Neural cell (in vitro differentiated cells): ENCODE results near the gene CENPI. TPM values are rescaled to one million over a fixed set of nuclear protein-coding genes. Genes with fewer than 3 reads are reported as not detected.

Experiments used
- H2AFZ ChIP-seq: fragments of 200-600, 300-800 bp; sonication (generic), shearing (Covaris generic); 2 replicates; pipeline ENCODE4 v1.6.0; 2014; ENCODE audit warnings: low read depth, mild to moderate bottlenecking, antibody characterized with exemption, low read length, moderate library complexity
- H3F3A ChIP-seq: fragments of 200-600 bp; shearing (Covaris generic); 2 replicates; pipeline ENCODE4 v1.6.1; 2016; ENCODE audit warnings: mild to moderate bottlenecking, moderate library complexity, mixed read lengths, antibody characterized with exemption, low read length; ENCODE audit not compliant: insufficient read depth, poor library complexity, severe bottlenecking
- H3K27ac ChIP-seq: fragments of 200-600, 300-800 bp; sonication (generic), shearing (Covaris generic); 2 replicates; pipeline ENCODE4 v1.5.1; 2014; ENCODE audit warnings: mild to moderate bottlenecking, low read length, moderate library complexity
- H3K27me3 ChIP-seq: fragments of 300-800, 200-600 bp; sonication (generic), shearing (Covaris generic); 2 replicates; pipeline ENCODE4 v1.6.0; 2014; ENCODE audit warnings: mild to moderate bottlenecking, low read depth, low read length, moderate library complexity; ENCODE audit not compliant: insufficient read depth
- H3K36me3 ChIP-seq: fragments of 300-800, 200-600 bp; sonication (generic), shearing (Covaris generic); 2 replicates; pipeline ENCODE4 v1.5.1; 2014; ENCODE audit warnings: mild to moderate bottlenecking, antibody characterized with exemption, low read length, moderate library complexity; ENCODE audit not compliant: insufficient read depth
- H3K4me2 ChIP-seq: fragments of 300-800, 200-600 bp; sonication (generic), shearing (Covaris generic); 2 replicates; pipeline ENCODE4 v1.6.0; 2014; ENCODE audit warnings: mild to moderate bottlenecking, low read length
- H3K4me3 ChIP-seq: fragments of 300-800, 200-600 bp; sonication (generic), shearing (Covaris generic); 2 replicates; pipeline ENCODE4 v1.5.1; 2014; ENCODE audit warnings: mild to moderate bottlenecking, low read length, moderate library complexity
- H3K79me2 ChIP-seq: fragments of 200-600 bp; shearing (Covaris generic); replicated peaks from 2 replicates; pipeline ENCODE4 v1.6.0; 2014; ENCODE audit warnings: mild to moderate bottlenecking, low read length, moderate library complexity; ENCODE audit not compliant: insufficient read depth
- H3K9ac ChIP-seq: fragments of 300-800, 200-600 bp; sonication (generic), shearing (Covaris generic); 2 replicates; pipeline ENCODE4 v1.6.1; 2016; ENCODE audit warnings: mild to moderate bottlenecking, low read length, mixed read lengths
- H3K9me2 ChIP-seq: fragments of 200-600 bp; shearing (Covaris generic); 2 replicates; pipeline ENCODE4 v1.6.1; 2016; ENCODE audit warnings: mild to moderate bottlenecking, low read length, mixed read lengths; ENCODE audit not compliant: insufficient read depth
- H3K9me3 ChIP-seq: fragments of 200-600, 300-800 bp; sonication (generic), shearing (Covaris generic); 2 replicates; pipeline ENCODE4 v1.6.1; 2016; ENCODE audit warnings: mild to moderate bottlenecking, mixed run types, low read length, moderate library complexity, mixed read lengths
- H4K20me1 ChIP-seq: fragments of 200-600 bp; shearing (Covaris generic); 2 replicates; pipeline ENCODE4 v1.6.1; 2016; ENCODE audit warnings: mild to moderate bottlenecking, mixed run types; ENCODE audit not compliant: insufficient read depth
- EP300 ChIP-seq: fragments of 450-650 bp; conservative IDR thresholded peaks from 2 replicates; pipeline ENCODE4 v1.6.1; 2014; ENCODE audit warnings: antibody characterized with exemption, mild to moderate bottlenecking, moderate library complexity; ENCODE audit not compliant: poor library complexity, severe bottlenecking
- EZH2 ChIP-seq: fragments of 200-600, 300-800 bp; shearing (Covaris generic), sonication (generic); IDR thresholded peaks from 2 replicates; pipeline ENCODE4 v1.6.1; 2014; ENCODE audit warnings: antibody characterized with exemption, low read length, borderline replicate concordance, mild to moderate bottlenecking; ENCODE audit not compliant: insufficient read depth, poor library complexity, severe bottlenecking
- MXI1 ChIP-seq: fragments of 450-650 bp; conservative IDR thresholded peaks from 2 replicates; pipeline ENCODE4 v1.6.1; 2014; ENCODE audit warnings: antibody characterized with exemption, mild to moderate bottlenecking; ENCODE audit not compliant: poor library complexity, severe bottlenecking
- POLR2AphosphoS5 ChIP-seq: IDR thresholded peaks from 2 replicates; pipeline ENCODE4 v1.6.1; 2012
- RAD21 ChIP-seq: fragments of 450-650 bp; conservative IDR thresholded peaks from 2 replicates; pipeline ENCODE4 v1.6.1; 2014; ENCODE audit warnings: antibody characterized with exemption, mild to moderate bottlenecking, moderate library complexity
- SMC3 ChIP-seq: fragments of 450-650 bp; conservative IDR thresholded peaks from 2 replicates; pipeline ENCODE4 v1.6.1; 2014; ENCODE audit warnings: antibody characterized with exemption, mild to moderate bottlenecking, moderate library complexity; ENCODE audit not compliant: poor library complexity
- TAF1 ChIP-seq: IDR thresholded peaks from 2 replicates; pipeline ENCODE4 v1.6.1; 2012; ENCODE audit warnings: low read depth
- polyA plus RNA-seq: library from polyadenylated mRNA; depleted of rRNA; stranded (reverse); fragments of >200 nt; gene quantifications from 2 replicates; pipeline ENCODE4 v1.2.3, GENCODE V29; 2014
- TF ChIP-seq, protein P1 (sequence below): fragments of 450-650 bp; IDR thresholded peaks from 2 replicates; pipeline ENCODE4 v1.5.1; 2014; ENCODE audit warnings: antibody characterized with exemption, mild to moderate bottlenecking, moderate library complexity; ENCODE audit not compliant: poor library complexity, severe bottlenecking
- TF ChIP-seq, protein P2 (sequence below): IDR thresholded peaks from 2 replicates; pipeline ENCODE4 v1.6.1; 2012; ENCODE audit warnings: borderline replicate concordance

CENPI gene
- polyA plus RNA-seq, 1 donor from 2014 or later: 1.8 TPM

DNA sequence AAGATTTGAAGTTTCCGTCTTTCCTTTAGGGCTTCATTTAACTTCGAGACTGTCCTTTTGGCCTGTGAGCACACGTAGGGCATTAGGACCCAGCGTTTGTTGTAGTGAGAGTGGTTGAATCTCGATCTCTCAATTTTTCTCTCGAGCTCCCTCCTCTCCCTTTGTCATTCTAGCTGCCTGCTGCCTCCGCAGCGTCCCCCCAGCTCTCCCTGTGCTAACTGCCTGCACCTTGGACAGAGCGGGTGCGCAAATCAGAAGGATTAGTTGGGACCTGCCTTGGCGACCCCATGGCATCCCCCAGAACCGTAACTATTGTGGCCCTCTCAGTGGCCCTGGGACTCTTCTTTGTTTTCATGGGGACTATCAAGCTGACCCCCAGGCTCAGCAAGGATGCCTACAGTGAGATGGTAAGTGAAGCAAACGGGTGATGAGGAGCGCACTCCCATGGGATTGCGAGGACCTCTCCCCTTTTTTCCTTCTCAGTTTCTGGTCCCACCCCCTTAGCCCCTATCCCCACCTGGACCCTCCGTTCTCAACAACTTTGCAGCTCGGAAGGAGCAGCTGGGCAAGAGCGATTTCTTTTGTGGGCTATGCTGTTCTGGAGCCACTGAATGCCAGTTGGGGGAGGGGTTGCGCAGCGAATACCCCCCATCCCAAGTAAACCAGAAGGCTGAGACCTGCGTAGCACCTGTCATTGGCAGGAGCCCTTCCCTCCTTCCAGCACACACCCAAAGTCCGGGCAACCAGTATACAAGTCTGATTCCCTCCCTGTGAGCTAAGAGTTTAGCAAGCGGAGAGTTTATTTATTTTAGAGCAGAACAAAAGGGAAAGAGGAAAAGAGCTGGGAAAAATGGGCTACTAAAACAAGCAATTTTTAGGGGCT is 19.0 kb upstream of the CENPI start, which contains the start of gene TMEM35A:
TMEM35A (plus strand) TSS at position 164 of the 883 bp plus-strand sequence; CDS start at position 288, 124 bp downstream.
- H3K9ac ChIP-seq: peak within 1 kb of the TSS; percentile 81

DNA sequence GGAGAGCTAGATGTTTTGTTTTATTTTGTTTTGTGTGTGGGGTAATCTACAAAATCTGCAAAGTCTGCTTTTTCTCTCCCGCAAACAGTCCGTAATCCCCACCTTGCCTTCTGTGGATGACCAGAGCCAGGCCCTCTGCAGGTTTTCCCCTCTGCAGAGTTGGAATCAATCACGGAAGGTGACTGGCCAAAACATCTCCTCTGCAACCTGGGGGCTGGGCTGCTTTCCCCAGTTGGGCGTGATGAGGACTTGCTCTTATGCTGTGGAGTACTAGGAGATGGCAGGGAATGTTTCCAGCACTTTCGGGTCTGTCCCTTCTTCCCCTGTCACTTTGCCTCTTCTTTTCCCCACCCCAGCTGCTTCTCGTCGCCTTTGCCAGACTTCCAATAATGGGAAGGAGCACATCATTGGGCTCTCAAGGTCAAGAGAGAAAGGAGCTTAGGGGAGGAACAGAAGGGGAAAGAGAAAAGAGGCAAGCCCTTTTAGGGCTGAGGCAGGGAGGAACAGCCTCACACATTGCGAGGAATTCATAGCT is 18.2 kb upstream of the CENPI start:
- Histone ChIP-seq H3K79me2 (peaks cover 45% of the 10 kb centered on the region), H3K4me3 (peak overlapping the region; percentile 82), H3K9me3 (no peaks in the 10 kb centered on the region), H3K9me2 (no peaks in the 10 kb centered on the region), H3K36me3 (no peaks in the 10 kb centered on the region), H3K27ac (peak overlapping the region; percentile 74), H3K4me2 (no peak overlapping the region), H3K9ac (peak overlapping the region; percentile 81), H3K27me3 (no peaks in the 10 kb centered on the region), H4K20me1 (no peaks in the 10 kb centered on the region), H2AFZ (no peak overlapping the region), H3F3A (no peaks in the 10 kb centered on the region)
- TF ChIP-seq SMC3 (no peak), POLR2AphosphoS5 (no peak), RAD21 (no peak), MXI1 (no peak), EP300 (no peak), TAF1 (no peak)
- TF ChIP-seq, protein P1, sequence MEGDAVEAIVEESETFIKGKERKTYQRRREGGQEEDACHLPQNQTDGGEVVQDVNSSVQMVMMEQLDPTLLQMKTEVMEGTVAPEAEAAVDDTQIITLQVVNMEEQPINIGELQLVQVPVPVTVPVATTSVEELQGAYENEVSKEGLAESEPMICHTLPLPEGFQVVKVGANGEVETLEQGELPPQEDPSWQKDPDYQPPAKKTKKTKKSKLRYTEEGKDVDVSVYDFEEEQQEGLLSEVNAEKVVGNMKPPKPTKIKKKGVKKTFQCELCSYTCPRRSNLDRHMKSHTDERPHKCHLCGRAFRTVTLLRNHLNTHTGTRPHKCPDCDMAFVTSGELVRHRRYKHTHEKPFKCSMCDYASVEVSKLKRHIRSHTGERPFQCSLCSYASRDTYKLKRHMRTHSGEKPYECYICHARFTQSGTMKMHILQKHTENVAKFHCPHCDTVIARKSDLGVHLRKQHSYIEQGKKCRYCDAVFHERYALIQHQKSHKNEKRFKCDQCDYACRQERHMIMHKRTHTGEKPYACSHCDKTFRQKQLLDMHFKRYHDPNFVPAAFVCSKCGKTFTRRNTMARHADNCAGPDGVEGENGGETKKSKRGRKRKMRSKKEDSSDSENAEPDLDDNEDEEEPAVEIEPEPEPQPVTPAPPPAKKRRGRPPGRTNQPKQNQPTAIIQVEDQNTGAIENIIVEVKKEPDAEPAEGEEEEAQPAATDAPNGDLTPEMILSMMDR: no peak
- TF ChIP-seq, protein P2, sequence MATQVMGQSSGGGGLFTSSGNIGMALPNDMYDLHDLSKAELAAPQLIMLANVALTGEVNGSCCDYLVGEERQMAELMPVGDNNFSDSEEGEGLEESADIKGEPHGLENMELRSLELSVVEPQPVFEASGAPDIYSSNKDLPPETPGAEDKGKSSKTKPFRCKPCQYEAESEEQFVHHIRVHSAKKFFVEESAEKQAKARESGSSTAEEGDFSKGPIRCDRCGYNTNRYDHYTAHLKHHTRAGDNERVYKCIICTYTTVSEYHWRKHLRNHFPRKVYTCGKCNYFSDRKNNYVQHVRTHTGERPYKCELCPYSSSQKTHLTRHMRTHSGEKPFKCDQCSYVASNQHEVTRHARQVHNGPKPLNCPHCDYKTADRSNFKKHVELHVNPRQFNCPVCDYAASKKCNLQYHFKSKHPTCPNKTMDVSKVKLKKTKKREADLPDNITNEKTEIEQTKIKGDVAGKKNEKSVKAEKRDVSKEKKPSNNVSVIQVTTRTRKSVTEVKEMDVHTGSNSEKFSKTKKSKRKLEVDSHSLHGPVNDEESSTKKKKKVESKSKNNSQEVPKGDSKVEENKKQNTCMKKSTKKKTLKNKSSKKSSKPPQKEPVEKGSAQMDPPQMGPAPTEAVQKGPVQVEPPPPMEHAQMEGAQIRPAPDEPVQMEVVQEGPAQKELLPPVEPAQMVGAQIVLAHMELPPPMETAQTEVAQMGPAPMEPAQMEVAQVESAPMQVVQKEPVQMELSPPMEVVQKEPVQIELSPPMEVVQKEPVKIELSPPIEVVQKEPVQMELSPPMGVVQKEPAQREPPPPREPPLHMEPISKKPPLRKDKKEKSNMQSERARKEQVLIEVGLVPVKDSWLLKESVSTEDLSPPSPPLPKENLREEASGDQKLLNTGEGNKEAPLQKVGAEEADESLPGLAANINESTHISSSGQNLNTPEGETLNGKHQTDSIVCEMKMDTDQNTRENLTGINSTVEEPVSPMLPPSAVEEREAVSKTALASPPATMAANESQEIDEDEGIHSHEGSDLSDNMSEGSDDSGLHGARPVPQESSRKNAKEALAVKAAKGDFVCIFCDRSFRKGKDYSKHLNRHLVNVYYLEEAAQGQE: no peak

More for the DNA sequence above, 19.0 kb upstream of the CENPI start, which contains the start of gene TMEM35A:
- peak within 1 kb of the TSS; percentile 74 for H3K27ac ChIP-seq
- H3K27me3 ChIP-seq: no peaks in the 10 kb centered on the region
- H3K9me3 ChIP-seq: no peaks in the 10 kb centered on the region
- peak within 1 kb of the TSS; percentile 30 for H3K4me2 ChIP-seq
- H2AFZ ChIP-seq: peak within 1 kb of the TSS; percentile 51
- H4K20me1 ChIP-seq: no peaks in the 10 kb centered on the region
- H3K79me2 ChIP-seq: peaks cover 44% of the 10 kb centered on the region
- no peaks in the 10 kb centered on the region for H3F3A ChIP-seq
- H3K36me3 ChIP-seq: no peaks in the 10 kb centered on the region
- TF ChIP-seq SMC3: peak; percentile 38
- peak; percentile 47 for TF ChIP-seq TAF1
- peak; percentile 37 for TF ChIP-seq RAD21
- peak; percentile 35 for TF ChIP-seq MXI1
- TF ChIP-seq, protein P2: peak; percentile 81
- no peak for TF ChIP-seq EP300
- TF ChIP-seq POLR2AphosphoS5: peak; percentile 82
- TF ChIP-seq, protein P1: no peak
- TF ChIP-seq EZH2: no peak
- peak within 1 kb of the TSS; percentile 82 for H3K4me3 ChIP-seq
- no peaks in the 10 kb centered on the region for H3K9me2 ChIP-seq
